ENCODE data around the gene PSMD11.
"Not testable (repeated sequence)": the region's sequence is repeated elsewhere in the genome, so short reads cannot be mapped to it uniquely, and the experiment has no call there.

PSMD11 gene

DNA sequence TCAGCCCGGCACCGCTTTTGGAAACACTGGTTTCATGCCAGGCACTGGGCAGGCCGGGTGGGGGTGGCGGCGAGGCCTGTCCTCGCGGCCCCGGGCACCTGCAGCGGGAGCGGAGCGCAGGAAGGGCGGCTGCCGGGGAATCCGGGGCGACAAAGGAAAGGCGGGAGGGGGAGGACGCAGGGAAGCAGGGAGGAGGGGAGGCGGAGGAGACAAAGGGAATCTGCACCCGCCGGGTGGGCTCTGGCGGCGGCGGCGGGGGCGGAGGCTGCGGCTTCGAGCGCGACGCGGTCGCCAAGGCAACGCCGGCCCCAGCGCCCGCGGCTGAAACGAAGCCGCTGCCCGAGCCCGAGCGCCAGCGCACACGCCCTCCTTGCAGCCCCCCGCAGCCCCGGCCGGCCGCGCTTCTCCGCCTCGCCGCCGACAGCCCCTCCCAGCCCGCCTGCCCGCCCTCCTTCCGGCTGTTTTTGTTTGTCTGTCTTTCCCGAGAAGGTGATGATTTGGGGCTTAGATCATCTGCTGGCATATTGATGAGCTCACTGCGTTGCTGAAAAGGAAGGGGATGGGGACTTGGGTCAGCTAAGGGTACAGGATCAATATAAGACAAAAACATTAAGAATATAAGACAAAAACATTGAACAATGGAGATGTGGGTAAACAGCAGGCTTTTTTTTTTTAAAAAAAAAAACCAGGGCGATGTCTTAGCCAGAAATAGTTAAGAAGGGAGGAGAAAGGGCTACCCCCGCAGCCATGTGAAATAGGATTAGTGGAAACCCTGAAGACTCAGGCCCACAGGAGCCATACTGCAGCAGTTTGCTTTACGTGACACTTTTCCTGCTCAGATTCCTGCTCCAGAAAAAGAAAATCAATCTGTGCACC is 75.2 kb downstream of the PSMD11 start:
- no peak for TF ChIP-seq ZNF274 (IDR thresholded peaks at IDR 0.05; ENCODE audit: low read depth, low read length)
- H3K4me3 ChIP-seq (ENCODE audit: low read length): peak overlapping the region; percentile 43; the same call in 1 of the 2 replicates

DNA sequence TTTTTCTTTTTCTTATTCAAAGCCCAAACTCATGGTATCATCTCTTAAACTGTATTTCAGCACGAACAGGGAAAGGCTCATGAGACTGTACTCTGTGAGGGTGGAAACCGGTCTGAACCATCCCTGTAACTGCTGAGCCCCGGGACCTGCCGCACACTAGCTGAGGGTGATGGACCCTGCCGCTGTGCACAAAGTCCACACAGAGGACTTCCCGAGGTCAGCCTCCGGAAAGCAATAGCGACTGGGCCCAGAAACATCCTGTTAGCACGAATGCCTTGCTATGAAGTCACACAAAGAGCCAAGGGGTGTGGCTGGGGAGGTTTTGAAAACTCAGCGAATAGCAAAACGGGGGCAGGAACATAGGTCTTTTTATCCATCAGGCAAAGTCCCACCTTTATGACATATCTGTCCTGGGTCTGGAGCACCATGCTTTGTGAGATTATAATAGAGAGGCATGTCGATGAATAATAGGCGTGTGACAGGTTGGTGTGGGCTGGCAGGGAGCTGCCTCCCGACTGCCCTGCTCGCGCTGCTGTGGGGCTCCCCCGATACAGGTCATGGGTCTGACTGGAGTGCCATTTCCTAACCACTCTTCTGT is 75.9 kb downstream of the PSMD11 start:
- no peak for TF ChIP-seq ZNF274 (IDR thresholded peaks at IDR 0.05; ENCODE audit: low read depth, low read length)
- peak overlapping the region; percentile 43; the same call in 1 of the 2 replicates for H3K4me3 ChIP-seq (ENCODE audit: low read length)

DNA sequence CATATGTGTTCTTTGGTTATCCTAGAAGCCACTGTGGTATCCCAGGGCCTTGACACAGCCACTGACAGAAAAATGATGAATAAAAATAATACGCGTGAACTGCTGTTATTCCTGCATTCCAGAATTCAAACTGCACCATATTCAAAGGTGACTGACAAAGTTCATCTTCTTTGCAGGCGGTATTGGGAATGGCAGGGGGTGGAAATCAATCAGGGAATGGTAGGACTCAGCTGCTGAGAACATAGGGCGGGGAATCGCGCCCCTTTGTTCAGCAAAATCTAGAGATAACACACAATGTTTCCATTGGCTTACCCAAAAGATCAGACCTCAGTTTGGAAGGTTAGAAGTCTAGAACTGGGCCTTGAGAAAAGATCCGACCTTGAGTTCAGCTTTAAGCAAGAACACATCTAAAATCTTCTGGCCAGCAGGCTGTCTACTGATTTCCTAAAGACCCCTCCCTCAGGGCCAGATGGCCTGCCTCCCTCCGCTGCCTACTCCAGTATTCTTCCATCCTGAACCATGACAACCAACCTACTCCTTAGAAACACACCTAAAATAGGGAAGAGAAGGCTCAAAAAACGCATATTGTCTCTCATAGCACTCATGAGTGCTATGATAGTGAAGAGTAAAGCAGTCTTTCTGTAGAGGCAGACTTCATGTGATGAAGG is 76.6 kb downstream of the PSMD11 start:
- no peak for TF ChIP-seq ZNF274 (IDR thresholded peaks at IDR 0.05; ENCODE audit: low read depth, low read length)
- no peak overlapping the region; the same call in 1 of the 2 replicates for H3K4me3 ChIP-seq (ENCODE audit: low read length)

DNA sequence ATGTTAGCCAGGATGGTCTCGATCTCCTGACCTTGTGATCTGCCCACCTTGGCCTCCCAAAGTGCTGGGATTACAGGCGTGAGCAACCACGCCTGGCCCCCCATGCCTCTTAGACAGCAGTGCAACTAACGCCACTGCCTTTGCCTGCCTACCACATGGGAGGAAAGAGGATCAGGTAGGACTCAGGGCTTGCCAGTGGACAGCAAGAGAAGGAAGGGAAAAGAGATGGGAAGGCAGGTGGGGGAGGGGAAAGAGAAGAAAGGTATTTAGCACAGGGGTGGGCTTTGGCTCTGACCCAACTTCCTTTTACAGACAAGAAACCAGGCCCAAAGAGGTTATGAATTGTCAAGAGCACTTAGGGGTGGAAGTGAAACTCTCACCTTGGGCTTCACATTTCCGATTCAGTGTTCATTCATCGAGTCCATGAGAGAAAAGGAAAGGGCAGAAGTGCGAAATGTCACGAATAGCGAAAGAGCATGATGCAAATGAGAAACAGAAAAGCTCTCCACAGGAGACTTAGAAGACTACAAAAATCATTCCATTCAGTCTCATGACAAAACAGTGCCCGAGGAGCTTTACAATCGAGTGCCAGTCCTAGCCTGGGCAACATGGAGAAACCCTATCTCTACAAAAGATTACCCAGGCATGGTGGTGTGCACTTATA is 78.8 kb downstream of the PSMD11 start:
- peak overlapping the region; percentile 60; the same call in 1 of the 2 replicates for H3K4me3 ChIP-seq (ENCODE audit: low read length)
- TF ChIP-seq ZNF274 (IDR thresholded peaks at IDR 0.05; ENCODE audit: low read depth, low read length): no peak

DNA sequence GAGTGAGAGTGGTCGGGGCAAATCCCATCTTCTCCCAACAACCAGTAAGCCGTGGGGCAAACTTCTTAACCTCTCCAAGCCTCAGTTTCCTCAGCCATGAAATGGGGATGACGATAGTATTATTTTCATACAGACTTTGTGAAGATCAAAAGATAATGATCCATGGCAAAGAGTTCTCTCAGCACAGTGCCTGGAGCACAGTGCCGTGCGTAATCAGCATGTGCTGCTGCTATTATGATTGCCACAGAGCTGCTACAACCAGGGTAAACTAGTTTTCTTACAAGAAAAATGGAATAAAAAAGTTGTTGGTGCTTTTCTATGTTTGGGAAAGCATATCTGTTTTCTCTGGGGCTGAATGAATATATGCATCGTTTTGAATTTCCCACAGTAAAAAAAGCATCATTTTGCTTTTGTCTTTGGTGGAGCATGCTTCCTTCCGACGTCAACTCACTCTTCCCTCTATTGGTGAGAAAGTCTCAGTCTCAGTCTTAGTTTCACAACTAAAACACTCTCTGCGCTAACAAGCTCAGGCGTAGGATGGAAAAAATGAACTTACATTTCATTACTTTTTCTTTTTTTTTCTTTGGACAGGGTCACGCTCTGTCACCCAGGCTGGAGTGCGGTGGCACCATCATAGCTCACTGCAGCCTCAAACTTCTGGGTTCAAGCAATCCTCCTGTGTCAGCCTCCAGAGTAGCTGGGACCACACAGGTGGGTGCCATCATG is 79.7 kb downstream of the PSMD11 start:
- peak overlapping the region; percentile 60; the same call in 1 of the 2 replicates for H3K4me3 ChIP-seq (ENCODE audit: low read length)
- TF ChIP-seq ZNF274 (IDR thresholded peaks at IDR 0.05; ENCODE audit: low read depth, low read length): no peak

DNA sequence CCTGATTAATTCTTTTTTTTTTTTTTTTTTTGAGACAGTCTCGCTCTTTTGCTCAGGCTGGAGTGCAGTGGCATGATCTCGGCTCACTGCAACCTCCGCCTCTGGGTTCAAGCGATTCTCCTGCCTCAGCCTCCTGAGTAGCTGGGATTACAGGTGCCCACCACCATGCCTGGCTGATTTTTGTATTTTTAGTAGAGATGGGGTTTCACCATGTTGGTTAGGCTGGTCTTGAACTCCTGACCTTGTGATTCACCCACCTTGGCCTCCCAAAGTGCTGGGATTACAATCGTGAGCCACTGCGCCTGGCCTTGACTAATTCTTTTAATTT is 80.2 kb downstream of the PSMD11 start:
- H3K4me3 ChIP-seq (ENCODE audit: low read length): not testable (repeated sequence)

DNA sequence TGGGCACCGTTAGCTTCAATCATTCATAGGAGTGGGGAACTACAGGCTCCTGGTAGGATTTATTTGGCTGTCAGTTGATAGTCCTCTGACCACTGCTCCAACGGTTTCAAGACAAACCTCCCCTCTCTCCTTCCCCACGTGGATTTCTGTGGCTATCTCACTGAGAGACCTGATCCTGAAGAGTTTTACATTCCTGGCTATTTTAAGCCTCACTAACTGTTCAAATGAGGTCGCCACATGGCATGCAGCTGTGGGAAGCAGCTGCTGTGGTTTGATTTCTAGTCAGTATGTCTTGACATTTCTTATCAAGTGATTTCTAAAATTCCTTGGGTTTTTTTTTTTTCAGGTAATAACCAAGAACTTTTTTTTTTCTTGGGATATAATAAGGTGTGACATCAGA is 80.8 kb downstream of the PSMD11 start:
- no peak for TF ChIP-seq ZNF274 (IDR thresholded peaks at IDR 0.05; ENCODE audit: low read depth, low read length)
- no peak overlapping the region for H3K4me3 ChIP-seq (ENCODE audit: low read length)

DNA sequence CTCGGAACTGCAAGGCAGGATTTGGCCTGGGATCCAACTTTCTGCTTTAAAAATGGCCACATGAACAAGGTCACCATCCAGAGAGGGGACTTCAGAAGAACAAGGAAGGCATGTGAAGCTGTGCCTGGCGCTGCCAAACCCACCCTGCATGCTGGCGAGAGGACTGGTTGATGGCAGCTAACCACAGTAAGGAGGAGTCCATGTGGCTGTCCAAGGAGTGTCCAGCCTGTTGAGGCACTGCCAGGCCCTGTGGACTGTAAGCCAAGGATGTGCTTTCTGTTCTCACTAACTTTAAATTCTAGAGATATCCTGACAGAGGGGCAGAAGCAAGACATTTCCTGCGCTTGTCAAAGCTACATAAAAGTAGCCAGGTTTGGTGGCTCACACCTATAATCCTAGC is 82.8 kb downstream of the PSMD11 start:
- H3K4me3 ChIP-seq (ENCODE audit: low read length): no peak overlapping the region
- no peak for TF ChIP-seq ZNF274 (IDR thresholded peaks at IDR 0.05; ENCODE audit: low read depth, low read length)

DNA sequence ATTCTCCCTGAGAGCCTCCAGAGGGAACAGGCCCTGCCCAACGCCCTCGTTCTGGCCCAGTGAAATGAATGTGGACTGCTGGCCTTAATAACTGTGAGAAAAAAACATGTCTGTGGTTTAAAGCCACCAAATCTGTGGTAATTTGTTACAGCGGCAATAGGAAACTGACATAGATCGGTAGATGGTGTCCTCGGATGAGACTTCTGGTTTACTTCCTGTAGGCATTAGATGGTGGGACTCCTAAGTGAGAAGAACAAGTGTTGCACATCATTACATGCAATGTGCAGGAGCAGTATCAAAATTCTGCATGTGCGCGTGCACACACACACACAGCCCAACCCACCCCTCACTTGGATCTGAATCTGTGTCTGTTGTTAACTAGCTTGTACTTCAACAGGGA is 84.5 kb downstream of the PSMD11 start:
- H3K4me3 ChIP-seq (ENCODE audit: low read length): no peak overlapping the region
- TF ChIP-seq ZNF274 (IDR thresholded peaks at IDR 0.05; ENCODE audit: low read depth, low read length): no peak

DNA sequence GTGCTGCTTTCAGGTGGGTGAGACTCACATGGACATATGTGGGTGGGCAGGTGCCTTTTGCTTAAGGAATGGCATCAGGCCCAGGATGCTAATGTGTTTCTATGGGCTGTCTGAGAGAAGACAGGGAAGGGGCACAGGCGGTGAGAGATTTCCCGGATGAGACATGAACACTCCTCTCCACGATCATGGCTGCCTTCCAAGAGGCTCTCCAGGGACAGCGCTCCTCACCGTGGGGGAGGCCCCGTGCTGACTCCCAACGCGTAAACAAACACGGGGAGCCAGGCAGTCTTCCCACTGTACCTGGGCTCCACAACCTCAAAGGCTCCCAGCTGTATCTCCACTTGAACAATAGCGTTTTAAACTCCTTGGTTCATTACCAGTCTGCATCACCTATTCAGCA is 85.3 kb downstream of the PSMD11 start:
- H3K4me3 ChIP-seq (ENCODE audit: low read length): no peak overlapping the region
- TF ChIP-seq ZNF274 (IDR thresholded peaks at IDR 0.05; ENCODE audit: low read depth, low read length): no peak

Data from GM08714 (cell line).